Osteocyte (in vitro differentiated cells): ENCODE results near the gene FLOT2. TPM values are rescaled to one million over a fixed set of nuclear protein-coding genes. Genes with fewer than 3 reads are reported as not detected.

Source experiments
- DNase-seq: peaks from one replicate; pipeline ENCODE4 v3.0.0; 2021; ENCODE audit warnings: mixed read lengths; ENCODE audit not compliant: unreplicated experiment; ENCODE audit errors: extremely low spot score
- H3K27ac Mint-ChIP-seq: one replicate; pipeline ENCODE4 v1.8.0; 2021; ENCODE audit warnings: mild to moderate bottlenecking, mixed read lengths; ENCODE audit not compliant: unreplicated experiment
- H3K27me3 Mint-ChIP-seq: one replicate; pipeline ENCODE4 v1.8.0; 2021; ENCODE audit warnings: mixed read lengths; ENCODE audit not compliant: unreplicated experiment
- H3K36me3 Mint-ChIP-seq: one replicate; pipeline ENCODE4 v1.8.0; 2021; ENCODE audit warnings: mixed read lengths; ENCODE audit not compliant: unreplicated experiment
- H3K4me1 Mint-ChIP-seq: one replicate; pipeline ENCODE4 v1.8.0; 2021; ENCODE audit warnings: mixed read lengths; ENCODE audit not compliant: unreplicated experiment
- H3K4me3 Mint-ChIP-seq: one replicate; pipeline ENCODE4 v1.8.0; 2021; ENCODE audit warnings: mild to moderate bottlenecking, moderate library complexity, mixed read lengths; ENCODE audit not compliant: unreplicated experiment
- H3K9me3 Mint-ChIP-seq: one replicate; pipeline ENCODE4 v1.8.0; 2021; ENCODE audit warnings: mixed read lengths; ENCODE audit not compliant: unreplicated experiment
- total RNA-seq: library from RNA; stranded (reverse); gene quantifications from 2 replicates; pipeline ENCODE4 v1.2.1, GENCODE V29; 2021
- TF ChIP-seq, protein P1 (sequence below): fragments of 200-600 bp; sonication (generic); IDR thresholded peaks from 2 replicates; pipeline ENCODE4 v1.5.0; 2021; ENCODE audit warnings: antibody characterized with exemption, mild to moderate bottlenecking, moderate library complexity

The FLOT2 gene
- total RNA-seq, 1 donor from 2014 or later, result 95.8 TPM

DNA sequence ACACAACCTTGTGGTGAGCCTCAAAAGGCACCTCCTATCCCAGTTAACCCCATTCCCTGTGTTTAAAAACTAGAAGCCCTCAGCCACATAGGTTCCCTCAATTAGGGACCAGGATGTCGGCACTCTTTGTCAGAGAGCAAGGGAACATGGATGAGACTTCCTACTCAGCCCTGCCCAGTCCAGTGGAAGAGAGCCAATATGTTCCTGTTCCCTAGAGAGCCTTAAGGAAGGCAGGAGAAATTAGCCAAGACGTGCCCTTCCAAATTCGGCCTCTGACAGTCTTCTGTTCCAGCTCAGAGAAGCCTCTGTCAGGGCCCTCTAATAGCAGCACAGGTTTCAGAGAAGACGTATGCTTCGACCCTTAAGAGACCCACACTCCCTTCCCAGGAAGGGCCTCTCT lies 19.9 kb upstream of the FLOT2 start:
- DNase-seq, result no peak
- H3K27ac Mint-ChIP-seq, result no peak overlapping the region
- TF ChIP-seq, protein P1, sequence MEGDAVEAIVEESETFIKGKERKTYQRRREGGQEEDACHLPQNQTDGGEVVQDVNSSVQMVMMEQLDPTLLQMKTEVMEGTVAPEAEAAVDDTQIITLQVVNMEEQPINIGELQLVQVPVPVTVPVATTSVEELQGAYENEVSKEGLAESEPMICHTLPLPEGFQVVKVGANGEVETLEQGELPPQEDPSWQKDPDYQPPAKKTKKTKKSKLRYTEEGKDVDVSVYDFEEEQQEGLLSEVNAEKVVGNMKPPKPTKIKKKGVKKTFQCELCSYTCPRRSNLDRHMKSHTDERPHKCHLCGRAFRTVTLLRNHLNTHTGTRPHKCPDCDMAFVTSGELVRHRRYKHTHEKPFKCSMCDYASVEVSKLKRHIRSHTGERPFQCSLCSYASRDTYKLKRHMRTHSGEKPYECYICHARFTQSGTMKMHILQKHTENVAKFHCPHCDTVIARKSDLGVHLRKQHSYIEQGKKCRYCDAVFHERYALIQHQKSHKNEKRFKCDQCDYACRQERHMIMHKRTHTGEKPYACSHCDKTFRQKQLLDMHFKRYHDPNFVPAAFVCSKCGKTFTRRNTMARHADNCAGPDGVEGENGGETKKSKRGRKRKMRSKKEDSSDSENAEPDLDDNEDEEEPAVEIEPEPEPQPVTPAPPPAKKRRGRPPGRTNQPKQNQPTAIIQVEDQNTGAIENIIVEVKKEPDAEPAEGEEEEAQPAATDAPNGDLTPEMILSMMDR, result no peak
- H3K36me3 Mint-ChIP-seq, result peaks cover 54% of the 10 kb centered on the region
- H3K4me3 Mint-ChIP-seq, result no peak overlapping the region
- no peaks in the 10 kb centered on the region for H3K27me3 Mint-ChIP-seq
- no peaks in the 10 kb centered on the region for H3K9me3 Mint-ChIP-seq
- no peaks in the 10 kb centered on the region for H3K4me1 Mint-ChIP-seq

DNA sequence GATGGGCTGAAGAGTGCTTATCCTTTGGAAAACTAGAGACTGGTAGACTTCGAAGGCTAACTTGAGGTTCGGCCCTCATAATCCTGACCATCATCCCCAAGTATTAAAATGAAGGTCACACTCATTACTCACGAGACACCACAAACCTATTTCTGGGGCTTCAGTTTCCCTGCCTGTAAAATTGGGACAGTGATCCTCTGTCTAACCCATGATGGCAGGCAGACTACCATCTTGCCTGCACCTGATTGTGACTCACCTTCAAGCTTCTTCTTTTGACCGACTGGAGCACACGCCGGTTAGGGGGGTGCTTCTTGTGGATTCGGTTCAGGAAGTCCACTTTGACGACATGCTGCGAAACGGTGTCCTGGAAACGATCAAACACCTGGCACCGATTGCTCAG lies 19.5 kb upstream of the FLOT2 start:
- H3K36me3 Mint-ChIP-seq, result peaks cover 57% of the 10 kb centered on the region
- TF ChIP-seq, protein P1, result no peak
- H3K27ac Mint-ChIP-seq, result no peak overlapping the region
- no peaks in the 10 kb centered on the region for H3K27me3 Mint-ChIP-seq
- H3K9me3 Mint-ChIP-seq, result no peaks in the 10 kb centered on the region
- no peak for DNase-seq
- H3K4me3 Mint-ChIP-seq, result no peak overlapping the region
- H3K4me1 Mint-ChIP-seq, result no peaks in the 10 kb centered on the region

DNA sequence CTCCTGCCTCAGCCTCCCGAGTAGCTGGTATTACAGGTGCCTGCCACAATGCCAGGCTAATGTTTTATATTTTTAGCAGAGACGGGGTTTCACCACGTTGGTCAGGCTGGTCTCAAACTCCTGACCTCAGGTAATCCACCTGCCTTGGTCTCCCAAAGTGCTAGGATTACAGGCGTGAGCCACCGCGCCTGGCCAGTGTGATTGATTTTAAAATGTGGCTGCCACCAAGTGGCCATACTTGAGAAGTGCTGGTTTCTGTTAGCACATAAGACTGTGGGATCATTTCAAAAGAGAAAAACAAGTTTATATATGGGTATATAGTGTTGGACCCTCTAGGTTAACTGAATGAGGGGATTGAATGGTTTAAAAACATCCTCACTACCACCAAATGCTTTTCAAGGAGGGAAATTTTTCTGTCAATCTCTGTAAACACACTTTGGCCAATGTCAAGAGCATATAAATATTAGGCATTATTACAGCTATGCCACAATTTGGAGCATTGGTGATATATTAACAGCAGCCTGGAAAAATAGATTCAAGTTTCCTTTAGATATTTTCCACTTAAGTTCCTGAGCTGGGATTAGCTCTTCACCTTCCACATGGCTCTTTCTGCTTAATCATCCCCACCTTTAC lies 18.9 kb upstream of the FLOT2 start:
- Mint-ChIP-seq H3K4me3 (no peak overlapping the region), H3K27ac (no peak overlapping the region), H3K36me3 (peaks cover 53% of the 10 kb centered on the region), H3K27me3 (no peaks in the 10 kb centered on the region), H3K9me3 (no peaks in the 10 kb centered on the region), H3K4me1 (no peaks in the 10 kb centered on the region)
- DNase-seq, result no peak
- TF ChIP-seq, protein P1, result peak; percentile 78

DNA sequence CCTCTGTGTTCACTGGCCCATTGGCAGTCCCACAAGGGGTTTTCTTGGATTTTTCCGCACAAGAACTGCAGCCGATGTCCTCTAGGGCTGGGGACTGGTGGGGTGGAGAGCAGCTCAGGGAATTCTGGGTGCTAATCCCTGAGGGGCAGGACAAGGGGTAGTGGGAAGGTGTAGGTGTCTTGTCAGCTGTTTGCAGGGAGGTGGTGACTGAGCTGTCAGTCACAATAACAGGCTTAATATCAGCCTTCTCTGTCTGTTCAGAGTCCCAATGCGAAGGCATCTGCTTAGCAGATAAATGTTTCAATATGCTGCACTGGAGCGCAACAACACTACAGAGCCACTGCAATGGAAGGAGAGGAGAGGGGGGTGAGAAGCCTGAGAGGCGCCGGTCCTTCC lies 15.4 kb upstream of the FLOT2 start:
- Mint-ChIP-seq H3K9me3 (no peaks in the 10 kb centered on the region), H3K27ac (no peak overlapping the region), H3K4me1 (peaks cover 8% of the 10 kb centered on the region), H3K27me3 (no peaks in the 10 kb centered on the region), H3K36me3 (peaks cover 56% of the 10 kb centered on the region), H3K4me3 (no peak overlapping the region)
- no peak for DNase-seq
- TF ChIP-seq, protein P1, result no peak

DNA sequence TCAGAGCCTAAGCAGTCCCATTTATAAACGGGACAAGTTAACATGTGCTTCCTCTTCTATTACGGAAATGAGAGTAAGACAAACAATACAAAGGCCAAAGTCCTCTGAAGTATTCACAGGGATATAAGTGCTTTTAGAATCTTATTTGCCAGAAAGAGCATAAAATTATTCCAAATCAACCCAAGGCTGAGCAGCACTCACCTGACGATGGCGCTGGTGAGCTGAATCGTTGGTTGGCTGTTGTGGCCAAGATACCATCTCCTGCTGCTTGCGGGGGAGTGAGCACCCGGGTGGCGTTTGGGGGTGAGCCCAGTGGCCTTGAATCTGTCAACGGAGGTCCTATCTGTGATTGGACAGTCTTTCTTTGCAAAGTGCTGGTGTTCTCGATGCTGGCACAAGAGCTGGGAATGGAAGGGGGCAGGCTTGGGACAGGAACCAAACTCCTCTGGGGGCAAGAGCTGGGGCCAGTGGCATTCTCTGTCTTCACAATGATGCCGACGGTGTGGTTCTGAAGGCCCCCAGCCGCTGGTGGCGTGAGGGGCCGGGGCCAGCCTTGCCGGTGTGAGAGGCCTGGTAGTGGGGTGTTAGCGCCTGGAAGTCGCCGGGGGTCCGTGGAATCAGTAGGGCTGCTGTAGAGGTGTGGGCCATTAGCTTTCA lies 14.9 kb upstream of the FLOT2 start:
- H3K27me3 Mint-ChIP-seq, result no peaks in the 10 kb centered on the region
- H3K36me3 Mint-ChIP-seq, result peaks cover 59% of the 10 kb centered on the region
- H3K27ac Mint-ChIP-seq, result no peak overlapping the region
- TF ChIP-seq, protein P1, result peak; percentile 15
- no peak for DNase-seq
- H3K9me3 Mint-ChIP-seq, result no peaks in the 10 kb centered on the region
- H3K4me3 Mint-ChIP-seq, result no peak overlapping the region
- H3K4me1 Mint-ChIP-seq, result peaks cover 8% of the 10 kb centered on the region
